ENCODE results near the gene SLC39A6. TPM values are rescaled to one million over a fixed set of nuclear protein-coding genes. Genes with fewer than 3 reads are reported as not detected.

SLC39A6 gene
- polyA plus RNA-seq, 2 of the 4 experiments (the other 2 are of a cell fraction) = 49.1 to 68.0 TPM

- TF ChIP-seq REST (IDR thresholded peaks at IDR 0.05) = no peak
- TF ChIP-seq CHD4 (IDR thresholded peaks at IDR 0.05; ENCODE audit: borderline replicate concordance) = no peak
- TF ChIP-seq ZSCAN20 (CRISPR knock-in tag; IDR thresholded peaks at IDR 0.05) = no peak
- no peak for TF ChIP-seq KDM5A (IDR thresholded peaks at IDR 0.05)
- TF ChIP-seq PHF8 (IDR thresholded peaks at IDR 0.05; ENCODE audit: borderline replicate concordance, low read depth) = no peak
- no peak for TF ChIP-seq CHD2 (IDR thresholded peaks at IDR 0.05; ENCODE audit: low read length, partially characterized antibody)
- TF ChIP-seq FOSB (CRISPR knock-in tag; IDR thresholded peaks at IDR 0.05) = no peak
- no peak for TF ChIP-seq GATA3 (IDR thresholded peaks at IDR 0.05; ENCODE audit: borderline replicate concordance)
Measured at GRCh38 chr18:36157441-36157840, 28.3 kb upstream of the SLC39A6 start (continued).

- WGBS (ENCODE audit: missing lambda C conversion rate) = 93% methylated on average over 7 of the region's 7 CpGs
- no peaks in the 10 kb centered on the region for H3K9me3 ChIP-seq
- H3K4me3 ChIP-seq = no peak overlapping the region
- FAIRE-seq (no peak), ATAC-seq (no peak), DNase-seq (ENCODE audit: low read depth in 1 of 2, low spot score in 1 of 2) (no peak)
- POLR2A ChIA-PET = no interaction called here
- TF ChIP-seq TFCP2L1 (CRISPR knock-in tag; IDR thresholded peaks at IDR 0.05) = no peak
- no peak for TF ChIP-seq BCL3 (IDR thresholded peaks at IDR 0.05)
- no peak for TF ChIP-seq POLR2AphosphoS2 (conservative IDR thresholded peaks at IDR 0.05; ENCODE audit: low read length)
- no peak for TF ChIP-seq FOXS1 (CRISPR knock-in tag; IDR thresholded peaks at IDR 0.05)
- no peak for TF ChIP-seq CTCF (IDR thresholded peaks at IDR 0.05)
- TF ChIP-seq NR3C1 (IDR thresholded peaks at IDR 0.05) = no peak
- TF ChIP-seq ZFP36 (IDR thresholded peaks at IDR 0.05; ENCODE audit: borderline replicate concordance, partially characterized antibody) = no peak
- TF ChIP-seq REST (IDR thresholded peaks at IDR 0.05) = no peak
- no peak for TF ChIP-seq MAFK (IDR thresholded peaks at IDR 0.05; ENCODE audit: partially characterized antibody)
- no peak for TF ChIP-seq CBX8 (IDR thresholded peaks at IDR 0.05)
- H3K27ac ChIP-seq = no peak overlapping the region
- H3K4me2 ChIP-seq = no peak overlapping the region
- H3K4me1 ChIP-seq = no peaks in the 10 kb centered on the region
- CTCF ChIA-PET = interaction anchor here (1.2 kb wide), 1 partner anchor 9 kb away, joined by 3 read pairs; no protein-coding TSS in a partner anchor
Measured at GRCh38 chr18:36155851-36156757, 27.0 kb upstream of the SLC39A6 start.

All from A549 (cell line).